ENCODE measurements around the gene ASCL5.

ASCL5 gene

DNA sequence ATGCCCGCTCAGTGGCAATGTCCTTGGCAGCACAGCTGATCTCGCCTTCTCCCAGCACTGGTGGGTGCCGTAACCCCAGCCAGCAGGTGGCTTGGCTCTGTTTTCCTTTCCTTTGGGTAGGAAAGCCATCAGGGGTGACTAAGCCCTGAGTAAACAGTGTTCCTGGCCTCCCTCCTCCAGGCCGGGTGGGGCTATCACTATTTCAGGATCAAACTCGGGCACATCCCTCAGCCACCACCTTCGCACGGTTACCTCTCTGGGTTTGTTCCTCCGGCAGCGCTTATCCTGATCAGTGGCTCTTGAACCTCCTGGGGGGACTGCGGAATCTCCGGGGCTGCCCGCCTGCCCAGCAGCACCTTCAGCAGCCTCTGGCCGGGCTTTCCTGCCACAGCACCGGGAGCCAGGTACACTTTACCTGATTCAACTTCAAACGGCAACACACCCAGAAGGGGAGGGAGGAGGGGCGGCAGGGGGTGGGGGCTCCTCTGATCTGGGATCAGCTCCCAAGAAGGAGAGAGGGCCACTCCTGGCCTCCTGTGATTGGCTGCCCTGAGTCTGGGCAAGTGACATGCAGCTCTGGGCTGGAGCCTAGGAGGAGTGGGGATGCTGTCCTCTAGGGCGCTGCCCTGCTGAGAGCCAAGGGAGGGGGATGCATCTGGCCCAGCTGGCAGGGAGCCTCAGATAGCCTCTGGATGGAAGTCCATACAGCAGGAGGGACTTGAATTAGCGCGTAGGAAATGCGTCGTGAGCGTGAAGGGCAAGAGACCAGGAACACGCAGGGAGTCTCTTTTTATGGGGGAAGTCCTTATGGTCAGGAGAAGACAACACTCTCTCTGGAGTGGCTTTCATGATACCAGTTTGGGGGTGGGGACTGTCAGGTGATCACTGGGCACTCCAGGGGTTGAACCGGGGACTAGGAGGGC lies at the start of gene ASCL5:
ASCL5 (minus strand) TSS at position 353 of the 923 bp plus-strand sequence. CDS start 11,812 bp downstream, outside the sequence.
- no peak within 1 kb of the TSS for H3K27ac ChIP-seq
- TF ChIP-seq, protein P1, sequence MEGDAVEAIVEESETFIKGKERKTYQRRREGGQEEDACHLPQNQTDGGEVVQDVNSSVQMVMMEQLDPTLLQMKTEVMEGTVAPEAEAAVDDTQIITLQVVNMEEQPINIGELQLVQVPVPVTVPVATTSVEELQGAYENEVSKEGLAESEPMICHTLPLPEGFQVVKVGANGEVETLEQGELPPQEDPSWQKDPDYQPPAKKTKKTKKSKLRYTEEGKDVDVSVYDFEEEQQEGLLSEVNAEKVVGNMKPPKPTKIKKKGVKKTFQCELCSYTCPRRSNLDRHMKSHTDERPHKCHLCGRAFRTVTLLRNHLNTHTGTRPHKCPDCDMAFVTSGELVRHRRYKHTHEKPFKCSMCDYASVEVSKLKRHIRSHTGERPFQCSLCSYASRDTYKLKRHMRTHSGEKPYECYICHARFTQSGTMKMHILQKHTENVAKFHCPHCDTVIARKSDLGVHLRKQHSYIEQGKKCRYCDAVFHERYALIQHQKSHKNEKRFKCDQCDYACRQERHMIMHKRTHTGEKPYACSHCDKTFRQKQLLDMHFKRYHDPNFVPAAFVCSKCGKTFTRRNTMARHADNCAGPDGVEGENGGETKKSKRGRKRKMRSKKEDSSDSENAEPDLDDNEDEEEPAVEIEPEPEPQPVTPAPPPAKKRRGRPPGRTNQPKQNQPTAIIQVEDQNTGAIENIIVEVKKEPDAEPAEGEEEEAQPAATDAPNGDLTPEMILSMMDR (conservative IDR thresholded peaks at IDR 0.05), result no peak

GRCh38 chr1:201175820-201176500 lies 49.0 kb upstream of the ASCL5 start:
- TF ChIP-seq, protein P1 (conservative IDR thresholded peaks at IDR 0.05), result no peak
- H3K27ac ChIP-seq, result no peak overlapping the region

GRCh38 chr1:201173736-201174135 lies 46.8 kb upstream of the ASCL5 start:
- TF ChIP-seq, protein P1 (conservative IDR thresholded peaks at IDR 0.05), result no peak
- peak overlapping the region; percentile 38 for H3K27ac ChIP-seq

GRCh38 chr1:201172999-201173610 lies 46.1 kb upstream of the ASCL5 start:
- TF ChIP-seq, protein P1 (conservative IDR thresholded peaks at IDR 0.05), result no peak
- peak overlapping the region; percentile 38; the same call in 1 of the 2 replicates for H3K27ac ChIP-seq

DNA sequence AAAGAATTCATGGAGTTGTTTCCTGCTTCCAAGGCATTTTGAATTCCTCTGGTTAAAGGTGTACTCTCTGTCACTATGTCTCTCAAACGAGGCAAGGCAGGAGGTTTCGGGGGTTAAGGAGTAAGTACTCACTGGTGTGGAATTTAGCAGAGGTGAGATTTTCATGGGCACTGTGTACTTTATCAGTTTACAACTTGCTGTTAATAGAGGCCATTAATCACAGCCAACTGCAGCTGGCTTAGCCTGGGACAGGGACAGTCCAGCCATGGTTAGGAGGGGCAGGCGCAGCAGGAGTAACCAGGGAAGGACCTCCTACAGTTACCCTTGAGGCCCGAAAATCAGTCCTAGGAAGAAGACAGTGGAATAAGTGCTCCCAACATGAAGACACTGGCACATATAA lies 45.3 kb upstream of the ASCL5 start:
- H3K27ac ChIP-seq, result no peak overlapping the region
- TF ChIP-seq, protein P1 (conservative IDR thresholded peaks at IDR 0.05), result no peak

DNA sequence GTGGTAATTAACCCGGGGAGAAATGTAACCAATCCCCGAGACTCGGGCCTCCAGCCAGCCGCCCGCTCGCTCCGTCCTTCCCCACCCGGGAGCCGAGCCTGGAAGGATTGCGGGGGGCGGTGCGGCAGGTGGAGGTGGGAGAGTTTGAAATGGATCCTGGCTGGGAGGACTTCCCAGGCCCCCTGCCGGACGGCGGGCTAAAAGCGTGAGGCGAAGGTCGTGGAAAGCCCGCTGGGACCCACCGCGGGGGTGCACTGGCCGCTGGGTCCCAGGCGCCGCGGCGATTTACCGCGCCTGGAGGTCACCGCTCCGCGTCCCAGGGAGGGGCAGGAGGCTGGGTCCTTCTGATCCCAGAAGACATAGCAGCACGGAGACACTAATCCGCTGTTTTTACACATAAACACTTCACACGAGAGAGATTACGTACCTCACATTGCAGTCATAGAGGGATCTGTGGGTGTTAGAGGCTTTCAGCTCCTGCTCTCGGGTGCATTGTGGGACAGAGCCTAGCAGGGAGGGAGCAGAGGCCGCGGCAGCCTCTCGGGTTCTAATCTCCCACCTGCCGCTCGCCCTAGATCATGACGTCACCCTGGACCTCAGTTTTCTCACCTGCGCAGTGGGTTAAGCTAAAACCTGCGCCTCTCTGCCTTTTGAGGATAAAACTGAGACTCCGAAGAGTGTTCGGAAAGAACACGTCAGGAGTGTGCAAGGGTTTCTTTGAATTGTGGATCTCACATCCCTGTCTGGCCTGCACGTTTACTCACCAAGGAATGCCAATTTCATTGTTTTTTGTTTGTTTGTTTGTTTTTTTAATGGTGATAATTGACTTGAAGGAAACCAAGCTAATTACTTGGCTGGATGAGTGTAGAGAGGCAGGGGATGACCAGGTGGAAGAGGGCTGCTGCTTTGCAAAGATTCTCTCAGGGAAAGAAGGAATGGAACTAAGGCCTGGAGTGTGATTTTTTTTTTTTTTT lies 44.4 kb upstream of the ASCL5 start:
- TF ChIP-seq, protein P1 (conservative IDR thresholded peaks at IDR 0.05), result peak; percentile 68
- H3K27ac ChIP-seq, result peak overlapping the region; percentile 84

Data from VCaP (cell line).